WI38 (cell line): ENCODE data around the gene IFNLR1.

Experiments
- H3K4me3 ChIP-seq: 2 replicates; pipeline ENCODE4 v1.5.1; 2011; ENCODE audit warnings: low read depth, mild to moderate bottlenecking, control low read depth, low read length
- CTCF ChIP-seq: IDR thresholded peaks from 2 replicates; pipeline ENCODE4 v1.5.1; 2012; ENCODE audit warnings: low read depth, mild to moderate bottlenecking, control low read depth, low read length

The IFNLR1 gene

GRCh38 chr1:24130385-24130784, 56.7 kb downstream of the IFNLR1 start:
- TF ChIP-seq CTCF, result no peak
- H3K4me3 ChIP-seq, result no peak overlapping the region

GRCh38 chr1:24127801-24128363, 59.2 kb downstream of the IFNLR1 start:
- no peak overlapping the region for H3K4me3 ChIP-seq
- no peak for TF ChIP-seq CTCF

GRCh38 chr1:24127134-24127800, 59.8 kb downstream of the IFNLR1 start:
- H3K4me3 ChIP-seq, result no peak overlapping the region

GRCh38 chr1:24126672-24127023, 60.4 kb downstream of the IFNLR1 start:
- TF ChIP-seq CTCF, result no peak

More at GRCh38 chr1:24127134-24127800, 59.8 kb downstream of the IFNLR1 start:
- no peak for TF ChIP-seq CTCF

GRCh38 chr1:24126018-24126671, 60.9 kb downstream of the IFNLR1 start:
- no peak overlapping the region for H3K4me3 ChIP-seq
- no peak for TF ChIP-seq CTCF

More at GRCh38 chr1:24126672-24127023, 60.4 kb downstream of the IFNLR1 start:
- H3K4me3 ChIP-seq, result no peak overlapping the region

GRCh38 chr1:24125456-24125855, 61.6 kb downstream of the IFNLR1 start:
- TF ChIP-seq CTCF, result no peak
- no peak overlapping the region for H3K4me3 ChIP-seq

- TF ChIP-seq CTCF, result no peak
- H3K4me3 ChIP-seq, result no peak overlapping the region
These were observed 62.1 kb downstream of the IFNLR1 start for GRCh38 chr1:24124980-24125379.
